GM12874 (cell line): ENCODE data around the gene FLT3LG.

ENCODE experiments used
- TF ChIP-seq, protein P1 (sequence below): IDR thresholded peaks from 2 replicates; pipeline ENCODE4 v1.5.1; 2011; ENCODE audit warnings: low read depth, mild to moderate bottlenecking, control low read depth, low read length, moderate library complexity; ENCODE audit not compliant: insufficient read depth

The FLT3LG gene

DNA sequence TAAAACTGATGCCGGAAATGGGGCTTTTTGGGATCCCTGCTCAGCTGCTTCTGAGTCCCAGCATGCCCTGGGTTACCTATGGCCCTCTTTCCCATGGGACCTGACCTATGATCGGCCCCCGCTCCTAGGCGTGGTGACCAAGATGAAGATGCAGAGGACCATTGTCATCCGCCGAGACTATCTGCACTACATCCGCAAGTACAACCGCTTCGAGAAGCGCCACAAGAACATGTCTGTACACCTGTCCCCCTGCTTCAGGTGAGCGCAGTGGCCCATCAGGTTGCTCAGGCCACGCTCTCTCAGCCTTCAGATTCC lies 23.7 kb downstream of the FLT3LG start:
- TF ChIP-seq, protein P1, sequence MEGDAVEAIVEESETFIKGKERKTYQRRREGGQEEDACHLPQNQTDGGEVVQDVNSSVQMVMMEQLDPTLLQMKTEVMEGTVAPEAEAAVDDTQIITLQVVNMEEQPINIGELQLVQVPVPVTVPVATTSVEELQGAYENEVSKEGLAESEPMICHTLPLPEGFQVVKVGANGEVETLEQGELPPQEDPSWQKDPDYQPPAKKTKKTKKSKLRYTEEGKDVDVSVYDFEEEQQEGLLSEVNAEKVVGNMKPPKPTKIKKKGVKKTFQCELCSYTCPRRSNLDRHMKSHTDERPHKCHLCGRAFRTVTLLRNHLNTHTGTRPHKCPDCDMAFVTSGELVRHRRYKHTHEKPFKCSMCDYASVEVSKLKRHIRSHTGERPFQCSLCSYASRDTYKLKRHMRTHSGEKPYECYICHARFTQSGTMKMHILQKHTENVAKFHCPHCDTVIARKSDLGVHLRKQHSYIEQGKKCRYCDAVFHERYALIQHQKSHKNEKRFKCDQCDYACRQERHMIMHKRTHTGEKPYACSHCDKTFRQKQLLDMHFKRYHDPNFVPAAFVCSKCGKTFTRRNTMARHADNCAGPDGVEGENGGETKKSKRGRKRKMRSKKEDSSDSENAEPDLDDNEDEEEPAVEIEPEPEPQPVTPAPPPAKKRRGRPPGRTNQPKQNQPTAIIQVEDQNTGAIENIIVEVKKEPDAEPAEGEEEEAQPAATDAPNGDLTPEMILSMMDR: no peak

DNA sequence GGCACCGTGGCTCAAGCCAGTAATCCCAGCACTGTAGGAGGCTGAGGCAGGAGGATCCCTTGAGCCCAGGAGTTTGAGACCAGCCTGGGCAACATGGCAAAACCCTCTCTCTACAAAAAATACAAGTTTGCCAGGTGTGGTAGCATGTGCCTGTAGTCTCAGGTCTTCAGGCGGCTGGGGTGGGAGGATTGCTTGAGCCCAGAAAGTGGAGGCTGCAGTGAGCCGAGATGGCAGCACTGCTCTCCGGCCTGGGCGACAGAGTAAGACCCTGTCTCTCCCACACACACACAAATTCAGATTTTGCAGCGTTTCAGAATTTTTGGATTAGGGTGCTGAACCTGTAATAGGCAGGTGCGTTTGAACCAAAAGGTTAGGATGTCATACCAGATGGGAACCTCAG lies 24.5 kb downstream of the FLT3LG start:
- TF ChIP-seq, protein P1: no peak

DNA sequence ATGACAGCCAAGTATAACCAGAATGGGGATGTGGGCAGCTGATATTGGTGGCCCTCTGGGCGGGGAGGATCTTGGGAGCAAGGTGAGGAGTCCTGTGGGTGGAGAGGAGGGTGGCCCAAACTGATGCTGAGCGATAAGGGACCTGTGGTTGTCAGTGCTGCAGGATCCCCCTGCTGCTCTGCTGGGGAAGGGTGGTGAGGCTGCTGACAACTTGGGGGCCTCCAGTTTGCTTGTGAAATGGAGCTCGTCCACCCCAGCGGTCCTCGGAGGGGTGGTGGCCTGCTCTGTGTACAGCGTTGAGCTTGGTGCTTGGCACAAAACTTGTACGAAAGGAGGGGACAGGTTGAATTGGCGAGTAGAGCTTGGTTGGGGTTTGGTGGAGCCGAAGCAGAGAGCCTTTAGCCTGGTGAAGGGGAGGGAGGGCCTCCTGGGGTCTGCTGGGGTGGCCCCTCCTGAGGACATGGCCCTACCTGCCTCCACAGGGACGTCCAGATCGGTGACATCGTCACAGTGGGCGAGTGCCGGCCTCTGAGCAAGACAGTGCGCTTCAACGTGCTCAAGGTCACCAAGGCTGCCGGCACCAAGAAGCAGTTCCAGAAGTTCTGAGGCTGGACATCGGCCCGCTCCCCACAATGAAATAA lies 25.1 kb downstream of the FLT3LG start:
- TF ChIP-seq, protein P1: no peak

DNA sequence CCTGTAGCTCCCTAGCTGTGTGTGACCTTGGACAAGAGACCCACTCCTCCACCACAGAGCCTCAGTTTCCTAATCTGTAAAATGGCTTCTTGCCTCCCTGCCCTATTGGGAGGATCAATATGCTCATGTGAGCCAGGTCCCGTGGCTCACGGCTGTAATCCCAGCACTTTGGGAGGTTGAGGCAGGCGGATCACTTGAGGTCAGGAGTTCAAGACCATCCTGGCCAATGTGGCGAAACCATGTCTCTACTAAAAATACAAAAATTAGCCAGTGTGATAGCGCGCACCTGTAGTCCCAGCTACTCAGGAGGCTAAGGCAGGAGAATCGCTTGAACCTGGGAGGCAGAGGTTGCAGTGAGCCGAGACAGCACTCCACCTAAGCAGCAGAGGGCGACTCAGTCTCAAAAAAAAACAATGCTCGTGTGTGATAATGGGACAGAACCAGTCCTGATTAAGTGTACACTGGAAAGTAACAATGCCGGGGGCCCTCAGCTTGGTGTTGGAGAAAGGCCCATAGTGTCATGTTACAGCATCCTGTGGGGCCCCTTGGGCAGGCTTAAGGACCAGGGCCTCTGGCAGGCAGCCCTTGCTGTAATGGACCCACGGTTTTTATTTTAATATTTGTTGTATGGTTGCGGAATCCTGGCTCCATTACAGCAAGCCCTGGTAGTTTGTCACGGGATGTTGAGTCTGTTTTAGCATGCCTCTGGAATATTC lies 29.0 kb downstream of the FLT3LG start:
- TF ChIP-seq, protein P1: peak; percentile 57

DNA sequence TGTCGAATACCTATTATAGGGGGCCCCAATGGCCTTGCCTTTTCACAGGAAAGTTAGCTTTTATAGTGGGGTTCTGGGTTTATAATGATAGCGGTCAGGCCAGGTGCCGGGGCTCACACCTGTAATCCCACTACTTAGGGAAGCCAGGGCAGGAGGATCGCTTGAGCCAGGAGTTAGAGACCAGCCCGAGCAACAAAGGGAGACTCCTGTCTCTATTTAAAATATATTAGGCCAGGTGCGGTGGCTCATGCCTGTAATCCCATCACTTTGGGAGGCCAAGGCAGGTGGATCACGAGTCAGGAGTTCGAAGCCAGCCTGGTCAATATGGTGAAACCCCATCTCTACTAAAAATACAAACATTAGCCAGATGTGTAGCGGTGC lies 29.6 kb downstream of the FLT3LG start:
- TF ChIP-seq, protein P1: no peak

DNA sequence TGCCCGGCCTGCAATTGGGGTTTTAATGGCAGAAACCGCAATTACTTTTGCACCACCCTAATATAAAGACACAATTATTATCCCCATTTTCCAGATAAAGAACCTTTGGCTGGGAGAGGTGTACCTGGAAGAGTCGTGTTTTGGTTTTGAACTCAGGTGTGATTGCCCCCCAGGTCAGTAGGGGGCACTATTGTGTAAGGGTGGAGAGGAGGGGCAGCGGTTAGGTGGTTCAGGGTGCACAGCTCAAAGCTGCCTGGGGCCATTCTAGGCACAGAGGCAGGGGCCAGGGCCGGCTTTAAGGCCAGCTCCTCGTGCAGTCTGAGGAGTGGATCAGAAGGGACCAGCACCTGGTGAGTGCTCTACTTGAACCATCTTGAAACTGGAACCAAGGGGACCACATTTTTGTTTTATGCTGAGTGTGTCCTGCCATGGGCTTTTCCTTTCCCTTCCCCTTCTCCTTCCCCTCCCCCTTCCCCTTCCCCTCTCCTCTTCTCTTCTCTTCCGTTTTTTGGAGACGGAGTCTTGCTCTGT lies 32.6 kb downstream of the FLT3LG start:
- TF ChIP-seq, protein P1: peak; percentile 88

DNA sequence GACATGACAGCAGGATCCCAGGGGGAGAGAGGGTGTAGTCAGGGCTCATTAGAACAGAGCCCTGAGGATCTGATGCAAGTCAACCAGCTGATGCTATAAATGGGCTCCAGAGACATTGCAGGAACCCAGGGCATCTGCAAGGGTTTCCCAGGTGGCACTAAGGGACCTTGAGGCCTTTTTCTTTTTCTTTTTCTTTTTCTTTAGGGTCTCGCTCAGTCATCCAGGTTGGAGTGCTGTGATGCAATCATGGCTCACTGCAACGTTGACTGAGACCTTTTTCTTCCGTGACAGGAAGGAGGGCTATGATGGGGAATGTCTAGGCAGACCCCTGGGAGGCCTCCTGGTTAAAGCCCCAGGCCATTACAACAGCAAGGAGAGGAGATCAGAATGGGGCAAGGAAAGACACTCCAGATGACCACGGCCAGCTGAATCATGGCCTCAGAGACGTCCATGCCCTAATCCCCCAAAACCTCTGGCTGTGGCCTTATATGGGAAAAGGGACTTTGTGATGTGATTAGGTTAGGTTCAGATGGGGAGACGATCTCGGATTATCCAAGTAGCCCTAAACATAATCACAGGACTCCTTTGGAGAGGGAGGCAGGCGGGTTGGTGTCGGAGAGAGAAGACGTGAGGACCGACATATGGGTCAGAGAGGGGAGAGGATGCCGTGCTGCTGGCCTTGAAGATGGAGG lies 33.9 kb downstream of the FLT3LG start:
- TF ChIP-seq, protein P1: no peak
